Neural cell (in vitro differentiated cells): Measurements from ENCODE around the gene ARHGEF19. TPM values are rescaled to one million over a fixed set of nuclear protein-coding genes. Genes with fewer than 3 reads are reported as not detected.

ENCODE experiments used
- H2AFZ ChIP-seq: fragments of 200-600, 300-800 bp; sonication (generic), shearing (Covaris generic); 2 replicates; pipeline ENCODE4 v1.6.0; 2014; ENCODE audit warnings: low read depth, mild to moderate bottlenecking, antibody characterized with exemption, low read length, moderate library complexity
- H3F3A ChIP-seq: fragments of 200-600 bp; shearing (Covaris generic); 2 replicates; pipeline ENCODE4 v1.6.1; 2016; ENCODE audit warnings: mild to moderate bottlenecking, moderate library complexity, mixed read lengths, antibody characterized with exemption, low read length; ENCODE audit not compliant: insufficient read depth, poor library complexity, severe bottlenecking
- H3K27ac ChIP-seq: fragments of 200-600, 300-800 bp; sonication (generic), shearing (Covaris generic); 2 replicates; pipeline ENCODE4 v1.5.1; 2014; ENCODE audit warnings: mild to moderate bottlenecking, low read length, moderate library complexity
- H3K27me3 ChIP-seq: fragments of 300-800, 200-600 bp; sonication (generic), shearing (Covaris generic); 2 replicates; pipeline ENCODE4 v1.6.0; 2014; ENCODE audit warnings: mild to moderate bottlenecking, low read depth, low read length, moderate library complexity; ENCODE audit not compliant: insufficient read depth
- H3K36me3 ChIP-seq: fragments of 300-800, 200-600 bp; sonication (generic), shearing (Covaris generic); 2 replicates; pipeline ENCODE4 v1.5.1; 2014; ENCODE audit warnings: mild to moderate bottlenecking, antibody characterized with exemption, low read length, moderate library complexity; ENCODE audit not compliant: insufficient read depth
- H3K4me2 ChIP-seq: fragments of 300-800, 200-600 bp; sonication (generic), shearing (Covaris generic); 2 replicates; pipeline ENCODE4 v1.6.0; 2014; ENCODE audit warnings: mild to moderate bottlenecking, low read length
- H3K4me3 ChIP-seq: fragments of 300-800, 200-600 bp; sonication (generic), shearing (Covaris generic); 2 replicates; pipeline ENCODE4 v1.5.1; 2014; ENCODE audit warnings: mild to moderate bottlenecking, low read length, moderate library complexity
- H3K79me2 ChIP-seq: fragments of 200-600 bp; shearing (Covaris generic); replicated peaks from 2 replicates; pipeline ENCODE4 v1.6.0; 2014; ENCODE audit warnings: mild to moderate bottlenecking, low read length, moderate library complexity; ENCODE audit not compliant: insufficient read depth
- H3K9ac ChIP-seq: fragments of 300-800, 200-600 bp; sonication (generic), shearing (Covaris generic); 2 replicates; pipeline ENCODE4 v1.6.1; 2016; ENCODE audit warnings: mild to moderate bottlenecking, low read length, mixed read lengths
- H3K9me2 ChIP-seq: fragments of 200-600 bp; shearing (Covaris generic); 2 replicates; pipeline ENCODE4 v1.6.1; 2016; ENCODE audit warnings: mild to moderate bottlenecking, low read length, mixed read lengths; ENCODE audit not compliant: insufficient read depth
- H3K9me3 ChIP-seq: fragments of 200-600, 300-800 bp; sonication (generic), shearing (Covaris generic); 2 replicates; pipeline ENCODE4 v1.6.1; 2016; ENCODE audit warnings: mild to moderate bottlenecking, mixed run types, low read length, moderate library complexity, mixed read lengths
- H4K20me1 ChIP-seq: fragments of 200-600 bp; shearing (Covaris generic); 2 replicates; pipeline ENCODE4 v1.6.1; 2016; ENCODE audit warnings: mild to moderate bottlenecking, mixed run types; ENCODE audit not compliant: insufficient read depth
- CTCF ChIP-seq: fragments of 450-650 bp; IDR thresholded peaks from 2 replicates; pipeline ENCODE4 v1.5.1; 2014; ENCODE audit warnings: antibody characterized with exemption, mild to moderate bottlenecking, moderate library complexity; ENCODE audit not compliant: poor library complexity, severe bottlenecking
- EP300 ChIP-seq: fragments of 450-650 bp; conservative IDR thresholded peaks from 2 replicates; pipeline ENCODE4 v1.6.1; 2014; ENCODE audit warnings: antibody characterized with exemption, mild to moderate bottlenecking, moderate library complexity; ENCODE audit not compliant: poor library complexity, severe bottlenecking
- EZH2 ChIP-seq: fragments of 200-600, 300-800 bp; shearing (Covaris generic), sonication (generic); IDR thresholded peaks from 2 replicates; pipeline ENCODE4 v1.6.1; 2014; ENCODE audit warnings: antibody characterized with exemption, low read length, borderline replicate concordance, mild to moderate bottlenecking; ENCODE audit not compliant: insufficient read depth, poor library complexity, severe bottlenecking
- MXI1 ChIP-seq: fragments of 450-650 bp; conservative IDR thresholded peaks from 2 replicates; pipeline ENCODE4 v1.6.1; 2014; ENCODE audit warnings: antibody characterized with exemption, mild to moderate bottlenecking; ENCODE audit not compliant: poor library complexity, severe bottlenecking
- POLR2AphosphoS5 ChIP-seq: IDR thresholded peaks from 2 replicates; pipeline ENCODE4 v1.6.1; 2012
- RAD21 ChIP-seq: fragments of 450-650 bp; conservative IDR thresholded peaks from 2 replicates; pipeline ENCODE4 v1.6.1; 2014; ENCODE audit warnings: antibody characterized with exemption, mild to moderate bottlenecking, moderate library complexity
- SMC3 ChIP-seq: fragments of 450-650 bp; conservative IDR thresholded peaks from 2 replicates; pipeline ENCODE4 v1.6.1; 2014; ENCODE audit warnings: antibody characterized with exemption, mild to moderate bottlenecking, moderate library complexity; ENCODE audit not compliant: poor library complexity
- TAF1 ChIP-seq: IDR thresholded peaks from 2 replicates; pipeline ENCODE4 v1.6.1; 2012; ENCODE audit warnings: low read depth
- polyA plus RNA-seq: library from polyadenylated mRNA; depleted of rRNA; stranded (reverse); fragments of >200 nt; gene quantifications from 2 replicates; pipeline ENCODE4 v1.2.3, GENCODE V29; 2014
- TF ChIP-seq, protein P1 (sequence below): IDR thresholded peaks from 2 replicates; pipeline ENCODE4 v1.6.1; 2012; ENCODE audit warnings: borderline replicate concordance

The ARHGEF19 gene
- polyA plus RNA-seq, 1 donor from 2014 or later = 0.93 TPM

- TF ChIP-seq, protein P1, sequence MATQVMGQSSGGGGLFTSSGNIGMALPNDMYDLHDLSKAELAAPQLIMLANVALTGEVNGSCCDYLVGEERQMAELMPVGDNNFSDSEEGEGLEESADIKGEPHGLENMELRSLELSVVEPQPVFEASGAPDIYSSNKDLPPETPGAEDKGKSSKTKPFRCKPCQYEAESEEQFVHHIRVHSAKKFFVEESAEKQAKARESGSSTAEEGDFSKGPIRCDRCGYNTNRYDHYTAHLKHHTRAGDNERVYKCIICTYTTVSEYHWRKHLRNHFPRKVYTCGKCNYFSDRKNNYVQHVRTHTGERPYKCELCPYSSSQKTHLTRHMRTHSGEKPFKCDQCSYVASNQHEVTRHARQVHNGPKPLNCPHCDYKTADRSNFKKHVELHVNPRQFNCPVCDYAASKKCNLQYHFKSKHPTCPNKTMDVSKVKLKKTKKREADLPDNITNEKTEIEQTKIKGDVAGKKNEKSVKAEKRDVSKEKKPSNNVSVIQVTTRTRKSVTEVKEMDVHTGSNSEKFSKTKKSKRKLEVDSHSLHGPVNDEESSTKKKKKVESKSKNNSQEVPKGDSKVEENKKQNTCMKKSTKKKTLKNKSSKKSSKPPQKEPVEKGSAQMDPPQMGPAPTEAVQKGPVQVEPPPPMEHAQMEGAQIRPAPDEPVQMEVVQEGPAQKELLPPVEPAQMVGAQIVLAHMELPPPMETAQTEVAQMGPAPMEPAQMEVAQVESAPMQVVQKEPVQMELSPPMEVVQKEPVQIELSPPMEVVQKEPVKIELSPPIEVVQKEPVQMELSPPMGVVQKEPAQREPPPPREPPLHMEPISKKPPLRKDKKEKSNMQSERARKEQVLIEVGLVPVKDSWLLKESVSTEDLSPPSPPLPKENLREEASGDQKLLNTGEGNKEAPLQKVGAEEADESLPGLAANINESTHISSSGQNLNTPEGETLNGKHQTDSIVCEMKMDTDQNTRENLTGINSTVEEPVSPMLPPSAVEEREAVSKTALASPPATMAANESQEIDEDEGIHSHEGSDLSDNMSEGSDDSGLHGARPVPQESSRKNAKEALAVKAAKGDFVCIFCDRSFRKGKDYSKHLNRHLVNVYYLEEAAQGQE = no peak
- no peak for TF ChIP-seq EP300
- no peak for TF ChIP-seq POLR2AphosphoS5
- TF ChIP-seq TAF1 = no peak
- TF ChIP-seq CTCF = no peak
- TF ChIP-seq MXI1 = no peak
- no peak for TF ChIP-seq RAD21
- no peak for TF ChIP-seq EZH2
- peak overlapping the region; percentile 68 for H3K4me3 ChIP-seq
- no peaks in the 10 kb centered on the region for H3K27me3 ChIP-seq
- peak overlapping the region; percentile 50 for H3K9ac ChIP-seq
- no peaks in the 10 kb centered on the region for H3K79me2 ChIP-seq
- no peaks in the 10 kb centered on the region for H3K36me3 ChIP-seq
- no peaks in the 10 kb centered on the region for H3K9me3 ChIP-seq
- no peak overlapping the region for H3K4me2 ChIP-seq
- H3K27ac ChIP-seq = no peak overlapping the region
- no peak overlapping the region for H2AFZ ChIP-seq
- H3F3A ChIP-seq = no peaks in the 10 kb centered on the region
- no peaks in the 10 kb centered on the region for H3K9me2 ChIP-seq
- no peaks in the 10 kb centered on the region for H4K20me1 ChIP-seq
Observed at GRCh38 chr1:16207318-16208269, 4.9 kb downstream of the ARHGEF19 start.

DNA sequence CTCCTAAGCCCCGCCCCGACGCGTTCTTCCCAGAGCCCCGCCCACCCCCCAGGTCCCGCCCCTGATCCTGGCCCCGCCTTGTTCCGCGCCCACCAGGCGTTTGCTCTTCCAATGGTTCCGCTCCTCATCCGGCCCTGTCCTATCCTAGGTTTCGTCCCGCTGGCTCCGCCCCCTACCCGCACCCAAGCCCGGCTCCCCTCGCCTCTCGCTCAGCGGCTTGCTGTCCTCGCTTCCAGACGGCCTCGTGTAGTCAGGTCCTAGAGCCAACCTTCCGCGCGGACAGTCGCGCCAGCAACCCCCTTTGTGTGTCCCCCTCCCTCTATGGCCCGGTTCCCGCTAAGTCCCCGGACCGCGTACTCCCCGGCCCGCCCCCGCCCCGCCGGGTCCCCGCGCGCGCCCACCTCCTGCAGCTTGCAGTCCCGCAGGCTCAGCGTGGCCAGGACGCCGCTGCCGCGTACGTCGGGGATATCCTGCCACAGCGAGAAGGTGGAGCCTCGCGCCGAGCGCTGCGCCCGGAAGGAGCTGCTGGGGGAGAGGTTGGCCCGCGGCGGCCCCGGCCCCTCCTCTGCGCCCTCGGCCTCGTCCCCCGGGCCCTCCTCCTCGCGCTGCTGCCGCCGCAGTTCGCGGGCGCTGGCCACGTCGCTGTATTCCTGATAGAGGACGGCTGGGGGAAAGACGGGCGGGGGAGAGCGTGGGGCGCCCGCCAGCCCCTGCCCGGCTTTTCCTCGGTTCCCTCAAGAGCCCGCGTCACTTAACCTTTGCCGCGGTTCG is 5.7 kb downstream of the ARHGEF19 start:
- no peaks in the 10 kb centered on the region for H3K9me3 ChIP-seq
- H3K9ac ChIP-seq = peak overlapping the region; percentile 50
- H3K27me3 ChIP-seq = no peaks in the 10 kb centered on the region
- no peaks in the 10 kb centered on the region for H3K36me3 ChIP-seq
- no peaks in the 10 kb centered on the region for H4K20me1 ChIP-seq
- peak overlapping the region; percentile 68 for H3K4me3 ChIP-seq
- no peaks in the 10 kb centered on the region for H3K79me2 ChIP-seq
- H3F3A ChIP-seq = no peaks in the 10 kb centered on the region
- no peak overlapping the region for H3K4me2 ChIP-seq
- H3K27ac ChIP-seq = no peak overlapping the region
- H2AFZ ChIP-seq = no peak overlapping the region
- no peaks in the 10 kb centered on the region for H3K9me2 ChIP-seq
- TF ChIP-seq, protein P1 = no peak
- no peak for TF ChIP-seq EP300
- TF ChIP-seq SMC3 = no peak
- TF ChIP-seq CTCF = no peak
- TF ChIP-seq MXI1 = peak; percentile 39
- TF ChIP-seq POLR2AphosphoS5 = peak; percentile 38
- no peak for TF ChIP-seq RAD21
- TF ChIP-seq EZH2 = no peak
- no peak for TF ChIP-seq TAF1
